GM12872 (cell line): ENCODE data around the gene LACTB.

Experiments used
- TF ChIP-seq, protein P1 (sequence below): IDR thresholded peaks from 3 replicates; pipeline ENCODE4 v1.5.1; 2011; ENCODE audit warnings: low read depth, mild to moderate bottlenecking, low read length, moderate library complexity; ENCODE audit not compliant: insufficient read depth

Gene LACTB

DNA sequence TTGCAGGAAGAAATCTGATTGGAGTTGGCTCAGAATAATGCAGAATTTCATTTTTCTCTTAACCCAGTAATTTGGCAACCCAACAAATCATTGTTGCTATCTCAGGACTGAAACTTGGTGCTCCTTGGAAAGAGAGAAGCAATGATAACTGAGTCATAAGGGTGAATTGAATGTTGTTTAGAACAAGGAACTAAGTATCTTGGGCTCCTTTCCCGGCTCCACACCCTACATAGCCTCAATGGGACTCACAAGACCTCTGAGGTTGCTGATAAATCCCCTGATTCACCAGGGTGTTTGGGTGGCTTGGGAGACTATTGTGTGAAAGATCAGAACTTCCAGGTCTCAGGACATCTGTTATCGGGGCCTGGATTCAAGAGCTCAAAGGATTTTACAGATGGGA lies 60.0 kb downstream of the LACTB start:
- TF ChIP-seq, protein P1, sequence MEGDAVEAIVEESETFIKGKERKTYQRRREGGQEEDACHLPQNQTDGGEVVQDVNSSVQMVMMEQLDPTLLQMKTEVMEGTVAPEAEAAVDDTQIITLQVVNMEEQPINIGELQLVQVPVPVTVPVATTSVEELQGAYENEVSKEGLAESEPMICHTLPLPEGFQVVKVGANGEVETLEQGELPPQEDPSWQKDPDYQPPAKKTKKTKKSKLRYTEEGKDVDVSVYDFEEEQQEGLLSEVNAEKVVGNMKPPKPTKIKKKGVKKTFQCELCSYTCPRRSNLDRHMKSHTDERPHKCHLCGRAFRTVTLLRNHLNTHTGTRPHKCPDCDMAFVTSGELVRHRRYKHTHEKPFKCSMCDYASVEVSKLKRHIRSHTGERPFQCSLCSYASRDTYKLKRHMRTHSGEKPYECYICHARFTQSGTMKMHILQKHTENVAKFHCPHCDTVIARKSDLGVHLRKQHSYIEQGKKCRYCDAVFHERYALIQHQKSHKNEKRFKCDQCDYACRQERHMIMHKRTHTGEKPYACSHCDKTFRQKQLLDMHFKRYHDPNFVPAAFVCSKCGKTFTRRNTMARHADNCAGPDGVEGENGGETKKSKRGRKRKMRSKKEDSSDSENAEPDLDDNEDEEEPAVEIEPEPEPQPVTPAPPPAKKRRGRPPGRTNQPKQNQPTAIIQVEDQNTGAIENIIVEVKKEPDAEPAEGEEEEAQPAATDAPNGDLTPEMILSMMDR = no peak

DNA sequence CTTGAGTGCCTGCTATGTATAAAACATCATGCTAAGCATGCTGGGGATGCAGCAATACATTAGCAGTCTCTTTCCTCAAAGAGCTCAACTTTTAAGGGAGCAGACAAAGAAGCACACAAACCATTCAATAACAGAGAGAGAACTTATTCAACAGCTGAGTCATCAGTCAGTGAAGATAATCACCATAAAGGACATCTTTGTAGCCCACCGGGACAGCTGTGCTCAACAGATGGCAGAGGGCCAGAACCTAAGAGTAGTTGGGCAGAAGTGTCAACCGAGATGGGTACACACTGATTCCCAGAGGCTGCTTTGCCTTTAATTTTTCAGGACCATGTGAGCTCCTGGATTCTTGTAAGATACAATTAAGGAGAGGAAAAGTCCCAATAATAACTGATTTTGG lies 63.5 kb downstream of the LACTB start:
- TF ChIP-seq, protein P1 = no peak

DNA sequence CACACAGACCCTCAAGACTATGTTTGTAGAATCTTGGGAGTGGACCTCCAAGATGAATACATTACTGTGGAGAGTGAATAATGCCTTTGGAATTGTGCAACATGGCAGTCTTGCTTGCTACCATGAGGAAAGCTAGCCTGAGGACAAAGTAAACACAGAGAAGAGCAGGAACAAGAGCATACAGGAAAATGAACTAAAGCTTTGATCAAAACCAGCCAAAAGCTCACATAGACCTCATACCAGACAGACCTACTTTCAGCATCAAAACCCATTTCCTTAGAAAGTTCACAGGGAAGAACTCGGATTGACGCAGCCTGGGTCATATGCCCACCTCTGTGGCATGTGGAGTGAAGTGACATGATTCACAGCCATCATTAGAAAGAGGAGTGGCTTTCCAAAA lies 64.4 kb downstream of the LACTB start:
- TF ChIP-seq, protein P1 = no peak

DNA sequence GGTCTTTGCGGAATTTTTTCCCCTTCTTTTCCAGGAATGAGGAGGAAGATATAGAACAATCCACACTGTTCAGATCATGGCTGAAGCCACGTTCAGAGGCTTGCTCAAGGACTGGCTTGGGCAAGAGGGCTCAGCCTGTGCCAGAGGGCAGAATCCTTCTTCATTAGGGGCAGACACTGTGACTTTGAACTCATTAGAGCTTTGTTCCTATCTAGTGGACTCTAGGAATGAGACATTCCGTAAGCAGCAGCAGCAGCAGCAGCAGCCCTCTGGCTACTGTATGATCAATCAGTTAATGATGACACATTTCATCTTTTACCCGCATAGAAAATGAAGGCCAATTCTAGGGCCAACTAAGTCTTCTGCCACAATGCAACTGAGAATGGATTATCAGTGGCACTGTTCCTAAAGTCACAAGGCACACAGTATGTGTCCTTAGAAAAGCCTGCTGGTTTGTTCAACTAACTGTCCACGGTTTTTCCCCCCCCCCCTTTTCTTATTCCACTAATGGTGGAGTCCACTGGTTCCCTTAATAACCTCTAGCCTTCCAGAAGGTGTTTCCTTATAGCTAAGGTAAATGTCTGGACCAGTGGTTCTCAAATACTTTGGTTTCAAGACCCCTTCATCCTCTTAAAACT lies 66.0 kb downstream of the LACTB start:
- TF ChIP-seq, protein P1 = no peak

DNA sequence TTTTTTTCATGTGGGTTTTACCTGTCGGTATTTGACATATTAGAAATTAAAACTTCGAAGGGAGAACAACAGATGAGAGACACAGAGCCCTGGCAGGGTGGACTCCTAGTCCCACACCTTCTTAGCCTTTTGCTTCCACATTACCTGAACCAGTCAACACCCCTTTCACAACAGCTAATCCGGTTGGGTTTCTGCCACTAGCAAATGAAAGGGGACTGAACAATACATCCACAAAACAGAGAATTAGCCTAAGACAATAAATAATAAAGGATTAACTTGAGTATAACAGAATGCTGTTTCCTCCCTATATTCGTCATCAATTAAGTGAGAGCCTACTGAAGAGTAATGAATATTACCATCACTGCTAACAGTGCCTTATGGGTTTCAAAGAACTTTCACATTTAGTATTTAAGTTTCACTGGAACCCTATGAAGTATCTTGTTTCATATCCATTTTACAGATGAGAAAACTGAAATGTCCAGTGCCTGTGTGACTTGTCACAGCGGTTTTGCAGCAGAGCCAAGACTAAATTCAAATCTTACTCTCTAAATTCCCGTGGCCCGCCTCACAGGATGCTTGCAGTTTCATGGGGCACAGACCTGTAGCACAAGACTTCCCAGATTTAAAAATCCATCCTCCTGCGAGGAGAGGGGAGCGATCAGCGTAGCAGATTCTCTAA lies 66.7 kb downstream of the LACTB start:
- TF ChIP-seq, protein P1 = no peak

DNA sequence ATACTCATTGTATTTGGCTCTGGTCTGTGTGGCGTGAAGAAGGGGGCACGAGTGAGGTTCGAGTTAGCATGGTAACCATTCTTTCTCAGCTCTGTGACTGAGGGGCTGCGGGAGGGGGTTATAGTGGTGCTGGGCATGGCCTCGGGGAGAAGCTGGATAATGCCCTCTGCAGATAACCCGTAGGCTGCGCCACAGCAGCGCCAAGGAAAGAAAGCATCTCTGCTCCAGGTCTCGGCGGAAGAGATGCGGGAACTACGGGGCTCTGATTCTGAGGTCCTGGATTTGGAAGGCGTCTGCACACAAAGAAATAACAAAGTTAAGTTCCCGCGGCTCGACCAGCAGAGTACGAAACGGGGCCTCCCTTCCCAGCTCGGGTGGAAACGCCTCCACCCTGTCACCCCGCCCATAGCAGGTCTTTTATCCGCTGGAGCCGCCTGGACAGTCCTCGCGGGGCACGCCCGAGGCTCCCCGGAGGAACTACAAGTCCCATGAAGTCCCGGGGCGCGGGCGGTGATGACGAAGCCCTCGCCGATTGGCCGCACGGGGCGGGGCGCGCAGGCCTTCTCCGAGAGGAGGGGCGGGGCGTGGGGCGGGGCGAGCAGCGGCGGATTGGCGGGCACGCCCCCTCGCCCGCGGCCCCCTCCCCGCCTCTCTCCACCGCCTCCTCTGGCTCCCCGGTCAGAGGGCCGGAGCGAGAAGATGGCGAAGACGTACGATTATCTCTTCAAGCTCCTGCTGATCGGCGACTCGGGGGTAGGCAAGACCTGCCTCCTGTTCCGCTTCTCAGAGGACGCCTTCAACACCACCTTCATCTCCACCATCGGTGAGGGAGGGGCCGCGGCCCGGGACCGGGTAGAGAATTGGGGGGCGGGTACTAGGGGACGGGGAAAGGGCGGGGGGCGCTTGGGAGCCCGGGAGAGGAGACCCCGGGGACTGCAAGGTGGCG lies 67.5 kb downstream of the LACTB start, which contains the start of gene RAB8B:
TSS of gene RAB8B (plus strand) at position 681 of the 946 bp plus-strand sequence. CDS start at position 700, 19 bp downstream.
- TF ChIP-seq, protein P1 = no peak
